Sigmoid colon (tissue), 4 donors: ENCODE results near the gene PLPPR2.

Source experiments
- CTCF ChIP-seq, 4 experiments: fragments of 450-650 bp in 3 of 4; fragments of 200-600 bp in 1 of 4; IDR thresholded peaks; one replicate each; pipeline ENCODE4 v1.5.1; 2016 to 2019; ENCODE audit warnings: antibody characterized with exemption in 4 of 4, mild to moderate bottlenecking in 3 of 4, moderate library complexity in 2 of 4
- EP300 ChIP-seq, 4 donors: sonication (generic); formaldehyde crosslinking; IDR thresholded peaks; one replicate each; pipeline ENCODE4 v1.6.1; 2017; ENCODE audit warnings: antibody characterized with exemption in 4 of 4

GRCh38 chr19:11380653-11381537 is 25.7 kb downstream of the PLPPR2 start:
- TF ChIP-seq CTCF (IDR thresholded peaks at IDR 0.05) (peak; percentile 76 to 85 (median 78)), EP300 (IDR thresholded peaks at IDR 0.05) (no peak)
